Panc1 (cell line): Measurements from ENCODE around the gene TAF11. TPM values are rescaled to one million over a fixed set of nuclear protein-coding genes. Genes with fewer than 3 reads are reported as not detected.

Experiments
- ATAC-seq: fragments of 200-7000 bp; cut with Tn5 transposase; 2 replicates; pipeline ENCODE4 v1.9.1; 2020; ENCODE audit warnings: mild to moderate bottlenecking, moderate library complexity
- BruUV-seq: library from RNA; stranded (reverse); fragments of 400-500 nt; replicated peaks from 2 replicates; lab custom pipeline; 2021; lab: Mats Ljungman, UMichigan
- CTCF ChIA-PET: fragments of 300-600 bp; sonication (Branson Sonifier 250); formaldehyde crosslinking; loops from one replicate; lab custom pipeline; 2022; ENCODE audit warnings: antibody characterized with exemption; lab: Charles Lee
- POLR2A ChIA-PET: fragments of 300-600 bp; sonication (Branson Sonifier 250); formaldehyde crosslinking; loops from one replicate; lab custom pipeline; 2022; ENCODE audit warnings: antibody characterized with exemption; lab: Charles Lee
- DNase-seq: peaks from one replicate; pipeline ENCODE4 v3.0.0-alpha.2; 2010; ENCODE audit warnings: low read depth, low spot score
- H3K27ac ChIP-seq: 2 replicates; pipeline ENCODE4 v1.5.1; 2011; ENCODE audit warnings: mild to moderate bottlenecking, low read length, inconsistent platforms
- H3K27me3 ChIP-seq: fragments of 200-500 bp; sonication (Bioruptor generic); 2 replicates; pipeline ENCODE4 v1.6.0; 2014; ENCODE audit warnings: low read length, inconsistent platforms; ENCODE audit not compliant: control insufficient read depth, insufficient read depth
- H3K36me3 ChIP-seq: fragments of 200-500 bp; sonication (Bioruptor generic); 2 replicates; pipeline ENCODE4 v1.5.1; 2014; ENCODE audit warnings: inconsistent platforms, mild to moderate bottlenecking, low read length, moderate library complexity; ENCODE audit not compliant: control insufficient read depth, insufficient read depth
- H3K4me1 ChIP-seq: 2 replicates; pipeline ENCODE4 v1.5.1; 2011; ENCODE audit warnings: inconsistent platforms, mild to moderate bottlenecking, low read length, moderate library complexity; ENCODE audit not compliant: control insufficient read depth, insufficient read depth
- H3K4me3 ChIP-seq, 2 experiments: 2 replicates each; pipeline ENCODE4 v1.5.1; 2011 to 2012; ENCODE audit warnings: low read depth in 2 of 2, low read length in 2 of 2, mild to moderate bottlenecking in 2 of 2, inconsistent platforms in 1 of 2, moderate library complexity in 1 of 2
- H3K9me3 ChIP-seq: fragments of 200-500 bp; sonication (Bioruptor generic); 2 replicates; pipeline ENCODE4 v1.5.1; 2014; ENCODE audit warnings: low read depth, mild to moderate bottlenecking, inconsistent platforms, low read length, moderate library complexity; ENCODE audit not compliant: control insufficient read depth, insufficient read depth
- CTCF ChIP-seq: fragments of 450-650 bp; IDR thresholded peaks from 2 replicates; pipeline ENCODE4 v1.5.1; 2017; ENCODE audit warnings: mild to moderate bottlenecking
- POLR2AphosphoS5 ChIP-seq: IDR thresholded peaks from 2 replicates; pipeline ENCODE4 v1.6.1; 2012; ENCODE audit warnings: mild to moderate bottlenecking, low read depth, low read length, moderate library complexity
- REST ChIP-seq, 2 experiments: IDR thresholded peaks; 2 replicates each; pipeline ENCODE4 v1.6.1; 2011 to 2012; ENCODE audit warnings: low read depth in 2 of 2, control low read depth in 1 of 2, low read length in 1 of 2, mild to moderate bottlenecking in 1 of 2, moderate library complexity in 1 of 2; ENCODE audit not compliant: insufficient read depth in 1 of 2
- SIN3A ChIP-seq: IDR thresholded peaks from 2 replicates; pipeline ENCODE4 v1.6.1; 2012; ENCODE audit warnings: low read depth, mild to moderate bottlenecking, low read length, moderate library complexity, borderline replicate concordance; ENCODE audit not compliant: insufficient read depth
- TCF7L2 ChIP-seq: IDR thresholded peaks from 2 replicates; pipeline ENCODE4 v1.6.1; 2011; ENCODE audit warnings: mild to moderate bottlenecking, low read depth, low read length, inconsistent platforms
- in situ Hi-C: cut with HindIII; loops from 2 replicates; pipeline ENCODE4 v1.10.0; 2016; ENCODE audit warnings: low sequenced_read_pairs, low pct_unique_long_range_greater_than_20kb
- intact Hi-C: fragments of 100-400 bp; cut with micrococcal nuclease; formaldehyde crosslinking; loops from one replicate; pipeline ENCODE4 v1.10.0; 2022; ENCODE audit not compliant: unreplicated experiment
- total RNA-seq: library from RNA; stranded (reverse); gene quantifications from one replicate; pipeline ENCODE4 v1.2.1, GENCODE V29; 2021; ENCODE audit not compliant: unreplicated experiment

TAF11 gene
- total RNA-seq, 1 experiment from 2014 or later = 25.3 TPM

DNA sequence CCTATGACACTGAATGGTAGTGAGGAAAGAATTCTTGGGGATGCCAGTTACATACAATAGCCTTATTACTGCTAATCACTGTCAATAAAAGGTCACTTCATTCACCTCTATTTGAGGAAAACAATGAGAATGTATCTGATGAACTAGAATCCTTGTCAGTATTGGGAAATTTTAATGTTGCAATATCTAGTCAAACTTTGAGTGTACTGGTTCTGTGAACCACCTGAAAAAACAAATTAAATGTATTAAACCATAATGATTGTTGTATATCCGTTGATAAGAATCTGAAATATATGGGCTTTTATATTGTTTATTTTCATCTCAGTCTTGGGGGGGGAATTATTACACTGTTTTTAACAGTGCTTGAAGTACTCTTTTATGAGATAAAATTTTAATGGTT lies 10.6 kb downstream of the TAF11 start:
- CTCF ChIA-PET = no interaction called here
- no peak overlapping the region for H3K4me3 ChIP-seq
- no peak for DNase-seq
- H3K27me3 ChIP-seq = no peaks in the 10 kb centered on the region
- no TSS peak for BruUV-seq
- H3K9me3 ChIP-seq = no peaks in the 10 kb centered on the region
- POLR2A ChIA-PET = interaction anchor here (0.5 kb wide), 1 partner anchor 716 kb away, joined by 5 read pairs; no protein-coding TSS in a partner anchor
- intact Hi-C loops (no loop called here), in situ Hi-C loops (no loop called here)
- ATAC-seq = no peak
- H3K4me1 ChIP-seq = no peaks in the 10 kb centered on the region
- TF ChIP-seq REST (IDR thresholded peaks at IDR 0.05; ENCODE audit: insufficient read depth in 1 of 2, low read depth in 2 of 2, low read length in 1 of 2) (no peak), TCF7L2 (no peak), POLR2AphosphoS5 (no peak), SIN3A (no peak), CTCF (no peak)
- H3K27ac ChIP-seq = no peak overlapping the region
- peaks cover 26% of the 10 kb centered on the region; the same call in 1 of the 2 replicates for H3K36me3 ChIP-seq

GRCh38 chr6:34876472-34876871 lies 11.4 kb downstream of the TAF11 start:
- H3K27ac ChIP-seq = no peak overlapping the region
- CTCF ChIA-PET = no interaction called here

More at GRCh38 chr6:34876472-34876871, 11.4 kb downstream of the TAF11 start:
- BruUV-seq = TSS peak; percentile 22
- TF ChIP-seq SIN3A = no peak
- no peak for TF ChIP-seq REST (IDR thresholded peaks at IDR 0.05; ENCODE audit: insufficient read depth in 1 of 2, low read depth in 2 of 2, low read length in 1 of 2)
- TF ChIP-seq TCF7L2 = no peak
- TF ChIP-seq POLR2AphosphoS5 = no peak
- TF ChIP-seq CTCF = no peak
- H3K4me1 ChIP-seq = no peaks in the 10 kb centered on the region
- H3K4me3 ChIP-seq = no peak overlapping the region
- peaks cover 25% of the 10 kb centered on the region; the same call in 1 of the 2 replicates for H3K36me3 ChIP-seq
- H3K9me3 ChIP-seq = no peaks in the 10 kb centered on the region
- no peaks in the 10 kb centered on the region for H3K27me3 ChIP-seq
- in situ Hi-C loops (no loop called here), intact Hi-C loops (no loop called here)
- ATAC-seq (no peak), DNase-seq (no peak)
- POLR2A ChIA-PET = interaction anchor here (0.5 kb wide), 1 partner anchor 716 kb away, joined by 5 read pairs; no protein-coding TSS in a partner anchor
